ENCODE results near the gene CD300LD. TPM values are rescaled to one million over a fixed set of nuclear protein-coding genes. Genes with fewer than 3 reads are reported as not detected.

Gene CD300LD
- total RNA-seq, 4 donors from 2014 or later: not detected

DNA sequence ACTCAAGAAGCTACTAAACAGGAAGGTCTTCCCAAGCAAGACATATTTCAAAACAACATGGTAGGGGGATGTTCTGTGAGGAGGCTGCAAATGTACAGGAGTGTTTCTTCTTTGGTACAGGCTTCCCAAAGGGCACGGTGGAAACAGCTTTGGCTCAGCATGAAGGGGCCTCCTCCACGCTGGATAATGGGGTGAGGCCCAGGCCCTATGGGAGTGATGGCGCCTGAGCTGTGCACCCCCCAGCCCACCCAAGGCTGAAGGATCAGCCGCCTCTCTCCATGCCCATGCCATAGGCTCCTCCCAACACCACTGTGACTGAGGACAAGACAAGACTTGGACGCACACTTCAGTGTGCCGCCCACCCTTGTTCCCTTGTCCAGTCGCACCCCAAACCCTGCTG is 24.6 kb upstream of the CD300LD start:
- DNase-seq: no peak
- H3K36me3 ChIP-seq: no peaks in the 10 kb centered on the region
- 84 to 97% methylated on average over 4 to 5 of the region's 7 CpGs for WGBS, 2 donors
- H3K27ac ChIP-seq: no peak overlapping the region
- H3K4me3 ChIP-seq: no peak overlapping the region
- H3K9me3 ChIP-seq: no peaks in the 10 kb centered on the region
- intact Hi-C loops (cut with DNase I): no loop called here
- peaks cover 0 to 72% (median 0%) of the 10 kb centered on the region in 4 donors for H3K27me3 ChIP-seq
- H3K4me1 ChIP-seq: peaks cover 0 to 6% (median 0%) of the 10 kb centered on the region in 3 donors
- TF ChIP-seq, protein P1, sequence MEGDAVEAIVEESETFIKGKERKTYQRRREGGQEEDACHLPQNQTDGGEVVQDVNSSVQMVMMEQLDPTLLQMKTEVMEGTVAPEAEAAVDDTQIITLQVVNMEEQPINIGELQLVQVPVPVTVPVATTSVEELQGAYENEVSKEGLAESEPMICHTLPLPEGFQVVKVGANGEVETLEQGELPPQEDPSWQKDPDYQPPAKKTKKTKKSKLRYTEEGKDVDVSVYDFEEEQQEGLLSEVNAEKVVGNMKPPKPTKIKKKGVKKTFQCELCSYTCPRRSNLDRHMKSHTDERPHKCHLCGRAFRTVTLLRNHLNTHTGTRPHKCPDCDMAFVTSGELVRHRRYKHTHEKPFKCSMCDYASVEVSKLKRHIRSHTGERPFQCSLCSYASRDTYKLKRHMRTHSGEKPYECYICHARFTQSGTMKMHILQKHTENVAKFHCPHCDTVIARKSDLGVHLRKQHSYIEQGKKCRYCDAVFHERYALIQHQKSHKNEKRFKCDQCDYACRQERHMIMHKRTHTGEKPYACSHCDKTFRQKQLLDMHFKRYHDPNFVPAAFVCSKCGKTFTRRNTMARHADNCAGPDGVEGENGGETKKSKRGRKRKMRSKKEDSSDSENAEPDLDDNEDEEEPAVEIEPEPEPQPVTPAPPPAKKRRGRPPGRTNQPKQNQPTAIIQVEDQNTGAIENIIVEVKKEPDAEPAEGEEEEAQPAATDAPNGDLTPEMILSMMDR (IDR thresholded peaks at IDR 0.05): no peak
- no peak for TF ChIP-seq POLR2A (IDR thresholded peaks at IDR 0.05)

DNA sequence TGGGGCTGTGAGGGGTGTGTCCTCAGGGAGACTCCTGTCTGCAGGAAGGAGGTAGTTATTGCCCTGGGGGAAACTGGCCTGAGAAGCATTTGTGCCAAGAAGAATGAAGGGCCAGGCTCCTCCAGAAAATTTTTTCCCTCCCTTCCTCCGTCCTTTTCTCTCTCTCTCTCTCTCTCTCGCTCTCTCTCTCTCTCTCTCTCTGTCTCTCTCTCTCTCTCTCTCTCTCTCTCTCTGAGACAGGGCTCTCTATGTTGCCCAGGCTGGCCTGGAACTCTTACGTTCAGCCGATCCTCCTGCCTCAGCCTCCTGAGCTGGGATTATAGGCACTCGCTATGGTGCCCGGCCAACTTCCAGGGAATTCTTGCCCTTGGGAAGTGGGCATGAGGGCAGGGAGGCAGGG is 20.0 kb upstream of the CD300LD start:
- H3K36me3 ChIP-seq: no peaks in the 10 kb centered on the region
- TF ChIP-seq POLR2A (IDR thresholded peaks at IDR 0.05): no peak
- no peak for DNase-seq
- intact Hi-C loops (cut with DNase I): no loop called here
- H3K27me3 ChIP-seq: peaks cover 0 to 71% (median 0%) of the 10 kb centered on the region in 4 donors
- H3K9me3 ChIP-seq: no peaks in the 10 kb centered on the region
- no peaks in the 10 kb centered on the region for H3K4me1 ChIP-seq
- no peak overlapping the region for H3K4me3 ChIP-seq
- 83 to 86% methylated on average over 2 to 6 of the region's 6 CpGs for WGBS, 2 donors
- no peak overlapping the region for H3K27ac ChIP-seq

DNA sequence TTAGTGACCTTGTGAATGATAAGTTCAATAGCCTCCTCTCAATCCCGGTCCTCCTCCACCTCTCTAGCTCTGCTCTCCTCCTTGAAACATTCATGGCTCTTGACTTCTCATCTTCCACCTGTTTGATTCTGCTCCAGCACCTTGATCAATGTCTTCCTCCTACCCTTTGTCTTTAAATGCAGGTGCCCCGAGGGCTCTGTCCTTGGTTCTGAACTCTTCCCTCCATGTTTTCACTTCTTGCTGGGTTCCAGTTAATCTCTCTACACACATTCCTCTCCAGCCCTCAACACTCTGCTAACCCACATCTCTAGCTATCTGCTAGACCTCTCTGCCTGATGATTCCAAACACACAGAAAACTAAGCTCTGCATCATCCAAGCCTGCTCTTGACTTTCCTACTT is 18.0 kb upstream of the CD300LD start:
- WGBS, 2 donors: 26 to 37% methylated on average over 2 of the region's 2 CpGs
- no peak for DNase-seq
- no peak overlapping the region for H3K27ac ChIP-seq
- peaks cover 0 to 54% (median 0%) of the 10 kb centered on the region in 4 donors for H3K27me3 ChIP-seq
- no peak overlapping the region for H3K4me3 ChIP-seq
- intact Hi-C loops (cut with DNase I): no loop called here
- TF ChIP-seq POLR2A (IDR thresholded peaks at IDR 0.05): no peak
- TF ChIP-seq, protein P1 (IDR thresholded peaks at IDR 0.05): no peak
- peaks cover 1 to 13% (median 8%) of the 10 kb centered on the region in 3 donors for H3K4me1 ChIP-seq
- no peaks in the 10 kb centered on the region for H3K9me3 ChIP-seq
- no peaks in the 10 kb centered on the region for H3K36me3 ChIP-seq

DNA sequence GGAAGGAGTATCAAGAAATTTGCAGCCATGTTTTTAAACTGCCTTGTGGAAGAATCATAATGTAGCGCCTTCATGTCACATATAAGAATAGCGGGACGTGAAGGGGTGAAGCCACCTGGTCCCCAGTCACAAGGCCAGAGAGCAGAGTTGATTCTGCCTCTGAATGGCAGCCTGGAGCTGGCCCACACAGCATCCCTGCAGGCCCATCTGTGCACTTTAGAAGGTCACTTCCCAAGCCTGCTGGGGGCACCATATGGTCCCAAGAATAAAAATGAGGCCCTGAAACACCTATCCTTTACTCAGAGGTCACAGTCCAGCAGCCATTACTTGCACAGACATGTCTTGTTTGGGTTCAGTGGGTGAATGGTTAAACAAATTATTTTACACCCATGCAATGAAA is 16.4 kb upstream of the CD300LD start:
- DNase-seq: no peak
- Histone ChIP-seq H3K27me3 (peaks cover 0 to 38% (median 0%) of the 10 kb centered on the region in 4 donors), H3K4me1 (peaks cover 9 to 29% (median 22%) of the 10 kb centered on the region in 3 donors), H3K36me3 (no peaks in the 10 kb centered on the region), H3K9me3 (no peaks in the 10 kb centered on the region), H3K4me3 (no peak overlapping the region), H3K27ac (no peak overlapping the region)
- TF ChIP-seq, protein P1 (IDR thresholded peaks at IDR 0.05): no peak
- no peak for TF ChIP-seq POLR2A (IDR thresholded peaks at IDR 0.05)
- intact Hi-C loops (cut with DNase I): no loop called here
- WGBS, 2 donors: 94 to 100% methylated on average over 3 of the region's 3 CpGs

DNA sequence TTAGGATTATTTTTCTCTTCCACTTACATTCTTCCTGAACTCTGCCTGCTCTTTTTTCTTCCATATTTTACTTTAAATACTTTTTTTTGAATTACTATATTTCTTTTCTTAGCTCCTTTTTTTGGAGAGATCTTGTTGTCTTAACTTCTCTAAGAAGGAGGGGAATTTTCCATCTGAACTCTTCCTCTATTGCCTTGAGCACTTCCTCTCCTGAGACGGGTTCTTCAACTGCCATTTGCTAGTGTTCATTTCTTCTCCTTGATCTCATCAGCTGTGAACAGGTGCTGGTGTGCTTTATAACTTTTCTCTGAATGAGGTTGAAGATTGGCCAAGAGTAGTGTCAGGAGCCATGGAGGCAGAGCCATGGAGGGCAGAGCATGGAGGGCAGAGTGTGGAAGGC is 15.1 kb upstream of the CD300LD start:
- intact Hi-C loops (cut with DNase I): no loop called here
- no peak overlapping the region for H3K4me3 ChIP-seq
- no peak for DNase-seq
- no peak overlapping the region for H3K27ac ChIP-seq
- TF ChIP-seq, protein P1 (IDR thresholded peaks at IDR 0.05): no peak
- TF ChIP-seq POLR2A (IDR thresholded peaks at IDR 0.05): no peak
- H3K36me3 ChIP-seq: no peaks in the 10 kb centered on the region
- H3K27me3 ChIP-seq: peaks cover 0 to 25% (median 0%) of the 10 kb centered on the region in 4 donors
- H3K4me1 ChIP-seq: peaks cover 9 to 40% (median 22%) of the 10 kb centered on the region in 3 donors
- 21 to 29% methylated on average over 1 of the region's 1 CpG for WGBS, 2 donors
- H3K9me3 ChIP-seq: no peaks in the 10 kb centered on the region

DNA sequence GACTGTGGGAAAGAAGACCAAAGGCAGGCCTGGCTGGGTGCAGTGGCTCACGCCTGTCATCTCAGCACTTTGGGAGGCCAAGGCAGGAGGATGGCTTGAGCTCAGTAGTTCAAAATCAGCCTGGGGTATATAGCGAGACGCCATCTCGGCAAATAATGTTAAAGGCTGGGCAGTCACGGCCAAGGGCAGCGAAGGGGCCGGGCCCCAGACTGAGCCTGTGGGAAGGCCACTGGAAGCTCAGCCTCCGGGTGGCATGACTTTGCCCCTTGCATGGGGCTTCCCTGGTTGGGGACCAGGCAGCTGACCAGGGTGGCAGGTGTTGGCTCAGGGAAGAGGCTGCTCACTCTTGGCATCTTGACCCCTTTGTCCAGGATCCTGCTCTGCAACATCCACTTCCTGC is 14.0 kb upstream of the CD300LD start:
- peaks cover 9 to 49% (median 22%) of the 10 kb centered on the region in 3 donors for H3K4me1 ChIP-seq
- TF ChIP-seq, protein P1 (IDR thresholded peaks at IDR 0.05): no peak
- no peak for TF ChIP-seq POLR2A (IDR thresholded peaks at IDR 0.05)
- no peaks in the 10 kb centered on the region for H3K36me3 ChIP-seq
- WGBS, 2 donors: 80 to 100% methylated on average over 4 to 5 of the region's 8 CpGs
- no peaks in the 10 kb centered on the region for H3K9me3 ChIP-seq
- H3K27me3 ChIP-seq: peaks cover 0 to 20% (median 0%) of the 10 kb centered on the region in 4 donors
- H3K4me3 ChIP-seq: no peak overlapping the region
- intact Hi-C loops (cut with DNase I): no loop called here
- H3K27ac ChIP-seq: peak overlapping the region in 3 of 4 donors; percentile 52 to 89 (median 61)
- DNase-seq: no peak
